ENCODE data around the gene ABHD4.
"Not testable (repeated sequence)": the region's sequence is repeated elsewhere in the genome, so short reads cannot be mapped to it uniquely, and the experiment has no call there.

ABHD4 gene

DNA sequence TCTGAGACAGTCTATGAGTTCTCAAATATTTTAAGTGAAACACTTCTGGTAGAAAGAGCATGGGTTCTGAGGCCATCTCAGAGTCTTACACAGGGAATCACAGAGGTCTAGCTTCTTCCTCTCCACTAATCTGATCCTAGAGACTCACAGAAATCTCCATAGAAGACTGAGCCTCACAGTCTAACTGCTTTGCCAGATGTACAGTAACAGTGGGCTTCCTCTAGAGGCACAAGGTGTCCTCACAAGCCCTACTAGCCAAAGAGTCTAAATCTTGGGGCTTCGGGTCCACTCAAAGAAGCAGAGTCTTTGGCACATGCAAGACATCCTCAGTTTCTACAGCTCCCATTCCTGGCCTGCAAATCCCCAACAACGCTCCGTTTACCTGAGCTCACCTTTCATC lies 32.0 kb downstream of the ABHD4 start:
- no peak for DNase-seq

DNA sequence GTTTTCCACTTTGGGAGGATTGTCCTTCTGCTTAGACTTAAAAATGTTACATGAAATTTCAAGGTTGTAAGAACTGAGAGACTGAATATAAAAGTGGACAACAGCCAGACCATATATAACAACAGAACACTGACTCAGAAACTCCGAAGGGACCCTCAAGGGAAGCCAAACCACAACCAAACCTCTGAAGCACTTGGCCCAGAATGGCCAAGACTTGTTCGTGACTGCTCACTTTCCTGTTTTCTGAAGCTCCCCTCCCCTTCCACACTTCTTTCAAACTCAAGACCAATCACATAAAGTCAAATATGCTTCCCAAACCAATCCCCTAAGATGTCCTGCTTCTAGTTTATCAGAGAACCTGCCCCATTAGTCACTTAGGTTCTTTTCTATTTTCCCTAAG lies 32.4 kb downstream of the ABHD4 start:
- DNase-seq, result no peak

DNA sequence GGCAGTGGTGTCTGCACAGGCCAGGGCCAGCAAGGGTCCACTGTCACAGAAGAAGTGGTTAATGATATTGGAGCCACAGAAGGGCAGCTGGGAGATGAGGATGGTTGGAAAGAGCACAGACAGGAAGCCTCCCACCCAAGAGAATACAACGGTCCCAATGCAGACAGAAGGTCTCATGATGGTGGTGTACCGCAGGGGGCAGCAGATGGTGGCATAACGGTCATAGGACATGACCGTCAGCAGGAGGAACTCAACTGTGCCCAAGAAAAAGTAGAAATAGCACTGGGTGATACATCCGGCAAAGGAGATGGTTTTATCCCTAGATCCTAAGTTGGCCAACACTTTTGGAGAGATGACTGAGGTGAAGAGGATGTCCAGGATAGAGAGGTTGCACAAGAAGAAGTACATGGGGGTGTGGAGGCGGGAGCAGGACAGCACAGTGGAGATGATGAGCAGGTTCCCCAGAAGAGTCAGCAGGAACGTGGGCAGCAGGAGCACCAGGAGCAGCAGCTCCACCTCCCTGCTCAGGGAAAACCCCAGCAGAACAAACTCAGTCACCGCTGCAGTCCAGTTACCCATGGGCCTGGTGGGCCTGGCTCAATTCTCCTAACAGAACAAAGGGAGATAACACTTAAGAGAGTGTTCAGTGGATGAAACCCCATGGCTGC lies 36.3 kb downstream of the ABHD4 start:
- DNase-seq, result no peak

DNA sequence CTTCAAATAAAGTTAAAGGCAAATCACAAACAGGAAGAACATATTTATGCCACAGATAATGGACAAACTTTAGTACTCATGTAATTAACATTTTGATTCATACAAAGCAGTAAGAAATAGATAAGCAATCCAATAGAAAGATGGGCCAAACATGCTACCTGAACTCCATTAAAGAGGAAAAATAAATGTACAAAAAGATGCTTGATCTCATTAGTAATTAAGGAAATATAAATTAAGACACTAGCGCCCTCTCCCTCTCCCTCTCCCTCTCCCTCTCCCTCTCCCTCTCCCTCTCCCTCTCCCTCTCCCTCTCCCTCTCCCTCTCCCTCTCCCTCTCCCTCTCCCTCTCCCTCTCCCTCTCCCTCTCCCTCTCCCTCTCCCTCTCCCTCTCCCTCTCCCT lies 37.9 kb downstream of the ABHD4 start:
- not testable (repeated sequence) for DNase-seq

DNA sequence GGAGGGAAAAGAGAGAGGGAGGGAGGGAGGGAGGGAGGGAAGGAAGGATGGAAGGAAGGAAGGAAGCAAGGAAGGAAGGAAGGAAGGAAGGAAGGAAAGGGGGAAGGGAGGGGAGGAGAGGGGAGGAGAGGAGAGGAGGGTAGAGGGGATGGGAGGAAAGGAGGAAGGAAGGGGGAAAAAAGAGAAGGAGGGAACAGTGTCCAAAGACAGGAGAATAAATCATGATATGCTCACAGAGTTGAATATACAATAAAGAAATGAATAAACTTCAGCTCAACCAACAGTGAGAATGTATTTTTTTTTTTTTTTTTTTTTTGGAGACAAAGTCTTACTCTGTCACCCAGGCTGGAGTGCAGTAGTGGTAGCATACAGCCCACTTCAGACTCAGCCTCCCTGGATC lies 42.1 kb downstream of the ABHD4 start:
- no peak for DNase-seq

DNA sequence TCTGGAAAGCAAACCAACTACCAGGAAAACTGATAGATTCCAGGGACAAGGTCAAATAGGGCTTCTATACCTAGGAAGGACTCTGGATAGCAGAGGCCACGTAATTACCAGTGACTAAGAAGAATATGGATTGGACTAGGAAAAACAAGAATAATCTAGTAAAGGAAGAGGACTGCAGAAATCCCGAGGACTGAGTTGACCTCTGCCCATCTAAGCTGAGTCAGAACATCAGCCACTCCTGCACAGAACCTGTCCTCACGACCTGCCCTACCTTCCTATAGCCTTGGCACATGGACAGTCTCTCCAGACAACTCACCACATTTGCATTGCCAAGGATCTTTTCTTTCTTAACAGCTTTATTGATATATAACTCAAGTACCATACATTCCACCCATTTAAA lies 43.7 kb downstream of the ABHD4 start:
- DNase-seq, result no peak

DNA sequence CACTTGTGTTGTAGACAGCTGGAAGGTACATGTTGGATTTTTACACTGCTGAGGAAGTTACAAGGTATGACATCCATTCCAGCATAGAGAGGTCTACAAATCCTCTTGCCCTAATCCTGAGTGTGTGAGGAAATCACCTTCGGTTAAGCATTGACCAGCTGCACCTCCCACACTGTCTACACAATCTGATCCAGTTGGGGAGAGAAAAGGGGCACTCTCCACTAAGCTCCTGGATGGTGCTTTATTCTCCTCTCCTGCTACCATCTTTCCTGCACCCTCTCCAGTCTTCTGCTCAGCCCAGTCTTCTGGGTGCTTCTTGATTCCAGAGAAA lies 46.2 kb downstream of the ABHD4 start, which contains the start of gene OR6J1:
Gene OR6J1, minus strand, starts transcription at position 48 of the 331 bp plus-strand sequence. CDS start 9,541 bp downstream, outside the sequence.
- DNase-seq, result no peak

DNA sequence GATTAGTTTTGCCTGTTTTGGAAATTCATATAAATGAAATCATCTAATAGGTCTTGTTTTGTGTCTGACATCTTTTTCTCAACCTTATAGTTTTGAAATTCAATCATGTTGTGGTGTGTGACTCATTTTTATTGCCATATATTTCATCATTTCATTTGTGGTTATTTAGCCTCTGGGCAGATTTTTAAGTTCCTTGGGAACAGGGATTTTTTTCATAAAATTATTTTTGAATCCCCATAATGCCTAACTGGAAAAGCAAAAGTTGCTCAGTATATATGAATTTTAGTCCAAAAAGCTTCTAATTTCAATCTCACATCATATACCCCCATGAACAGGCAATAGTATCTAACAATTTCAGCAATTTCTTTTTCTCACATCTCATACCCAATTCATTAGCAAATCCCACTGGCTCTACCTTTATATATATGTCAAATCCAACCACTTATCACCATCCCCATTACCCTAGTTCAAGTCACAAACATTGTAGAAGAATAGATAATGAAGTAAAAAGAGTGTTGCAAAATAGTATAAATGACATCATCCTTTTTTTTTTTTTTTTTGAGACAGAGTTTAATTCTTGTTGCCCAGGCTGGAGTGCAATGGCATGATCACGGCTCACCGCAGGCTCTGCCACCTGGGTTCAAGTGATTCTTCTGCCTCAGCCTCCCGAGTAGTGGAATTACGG lies 48.6 kb downstream of the ABHD4 start:
- DNase-seq, result no peak

DNA sequence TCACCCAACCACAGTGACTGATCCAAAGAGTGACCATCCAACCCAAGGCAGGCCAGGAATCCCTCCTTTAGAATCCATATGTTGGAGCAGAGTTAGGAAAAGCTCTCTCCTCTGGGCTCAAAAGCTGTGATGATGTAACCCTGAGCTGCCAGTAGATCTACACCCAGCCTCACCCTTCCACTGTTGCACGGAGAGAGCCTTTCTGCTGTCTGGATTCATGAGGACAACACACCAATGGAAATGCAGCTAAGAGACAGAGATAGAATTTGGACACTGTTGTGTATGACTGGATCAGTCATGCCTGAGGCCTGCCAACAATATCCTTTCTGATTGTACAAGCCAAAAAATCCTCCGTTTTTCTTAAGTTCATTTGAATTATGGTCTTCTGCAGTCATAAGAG lies 50.4 kb downstream of the ABHD4 start:
- DNase-seq, result no peak

DNA sequence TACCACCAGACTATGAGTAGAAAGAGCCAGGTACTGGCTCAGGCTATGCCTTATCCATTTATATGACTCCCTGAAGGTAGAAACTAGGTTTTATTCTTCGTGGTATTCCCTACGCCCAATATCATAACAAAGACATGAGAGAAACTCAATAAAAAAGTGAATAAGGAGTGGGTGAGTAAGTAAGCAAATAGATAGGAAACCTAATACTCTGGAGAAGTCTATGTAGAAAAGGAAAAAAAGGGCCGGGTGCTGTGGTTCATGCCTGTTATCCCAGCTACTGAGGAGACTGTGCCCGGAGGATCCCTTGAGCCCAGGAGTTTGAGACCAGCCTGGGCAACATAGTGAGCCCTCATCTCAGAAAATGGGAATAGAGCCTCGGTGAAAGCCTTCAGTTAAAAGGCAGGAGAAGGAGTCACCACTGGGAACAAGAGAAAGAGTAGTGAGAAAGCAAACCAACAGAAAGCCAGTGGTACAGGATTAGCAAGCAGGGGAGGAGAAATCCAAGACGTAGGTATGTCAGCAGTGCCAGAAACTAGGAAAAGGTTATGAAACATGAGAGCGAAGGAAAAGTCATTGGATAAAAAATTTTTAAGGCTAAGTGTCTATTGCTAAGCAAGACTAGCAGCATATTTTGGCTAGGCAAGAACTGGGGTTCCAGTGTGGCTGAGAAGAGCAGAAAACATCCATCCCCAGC lies 52.1 kb downstream of the ABHD4 start:
- DNase-seq, result no peak

DNA sequence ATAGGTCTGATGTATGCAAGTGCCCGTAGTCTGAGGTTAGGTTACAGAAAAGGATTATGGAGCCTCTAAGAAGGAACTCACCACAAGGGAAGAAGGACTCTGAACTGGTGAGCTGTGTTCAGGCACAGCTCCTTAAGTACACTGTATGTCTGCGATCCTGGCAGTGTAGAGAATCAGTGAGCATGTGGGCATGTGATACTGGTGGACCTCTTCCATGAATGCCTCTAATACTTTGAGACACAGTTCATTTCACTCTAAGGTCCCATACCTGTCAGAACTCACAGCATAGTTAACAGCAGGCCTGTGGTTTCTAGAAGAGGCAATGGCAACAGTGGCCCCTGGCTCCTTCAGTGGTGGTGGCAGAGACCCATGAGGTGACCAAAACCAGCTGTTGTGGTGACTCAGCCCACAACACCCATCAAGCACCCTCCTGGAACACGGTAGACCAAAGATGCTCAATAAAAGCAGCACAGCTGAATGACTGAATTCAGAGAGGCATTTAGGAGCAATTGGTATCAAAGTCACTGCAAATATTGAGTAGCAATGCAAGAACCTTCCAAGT lies 52.9 kb downstream of the ABHD4 start:
- DNase-seq, result peak; percentile 18

DNA sequence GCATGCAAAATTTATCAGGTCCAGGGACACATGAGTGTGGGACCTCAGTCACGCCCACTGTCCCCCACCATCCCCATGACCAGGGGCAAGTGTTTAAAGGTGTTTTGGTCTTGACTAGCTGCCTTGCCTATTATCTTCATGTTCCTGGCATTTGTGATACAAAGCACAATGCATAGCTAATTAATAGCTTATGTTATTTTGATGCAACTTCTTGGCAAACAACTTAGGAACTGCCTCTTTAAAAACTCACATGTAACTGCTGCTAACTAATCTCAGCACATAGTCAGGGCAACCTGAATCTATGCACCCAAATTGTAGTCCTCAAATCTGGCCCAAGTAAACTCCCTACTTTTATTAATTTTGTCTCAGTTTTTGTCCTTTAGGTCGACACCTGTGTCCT lies 53.5 kb downstream of the ABHD4 start:
- no peak for DNase-seq

DNA sequence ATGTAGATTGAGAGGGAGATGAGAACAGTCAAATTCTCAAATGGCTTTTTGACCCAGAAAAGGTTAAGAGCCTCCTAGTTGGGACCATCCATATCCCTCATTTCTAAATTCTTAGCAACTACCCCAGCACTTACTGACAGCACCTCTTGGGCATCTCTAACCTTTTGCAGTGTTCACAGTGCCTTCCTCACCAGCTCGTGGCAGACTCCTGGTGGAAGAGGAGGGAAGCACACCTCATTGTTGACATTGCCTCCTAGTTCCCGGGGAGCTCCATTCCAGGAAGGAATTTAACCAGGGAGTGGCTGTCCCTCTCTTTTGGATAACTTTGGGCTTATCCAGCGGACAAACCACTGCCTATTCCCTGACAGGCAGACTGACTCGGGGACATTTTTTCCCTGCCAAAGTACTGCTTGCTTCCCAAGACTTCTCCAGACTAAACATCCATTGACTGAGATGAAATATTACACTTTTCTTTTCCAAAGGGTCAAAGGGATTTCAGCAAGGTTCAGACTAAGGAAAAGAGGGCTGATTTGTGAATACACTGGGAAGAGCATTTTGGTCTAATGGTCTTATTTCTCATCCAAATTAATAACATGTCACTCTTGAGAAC lies 55.0 kb downstream of the ABHD4 start:
- peak; percentile 46 for DNase-seq

DNA sequence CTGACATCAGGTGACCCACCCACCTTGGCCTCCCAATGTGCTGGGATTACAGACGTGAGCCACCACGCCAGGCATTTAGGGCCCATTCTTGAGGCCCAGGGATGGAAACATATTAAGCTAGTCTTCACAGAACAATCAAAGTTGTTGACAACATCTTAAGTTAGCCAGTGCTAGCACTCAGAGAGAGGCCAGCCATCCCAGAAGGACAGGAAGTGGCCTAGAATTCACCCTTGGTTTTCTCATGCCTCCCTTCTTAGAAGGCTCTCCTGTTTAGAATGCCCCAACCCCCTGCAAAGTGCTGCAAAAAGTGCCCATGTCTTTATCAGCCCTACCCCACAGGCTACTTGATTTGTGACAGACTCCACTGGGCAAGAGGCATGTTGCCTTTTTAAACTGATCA lies 58.1 kb downstream of the ABHD4 start:
- DNase-seq, result no peak

DNA sequence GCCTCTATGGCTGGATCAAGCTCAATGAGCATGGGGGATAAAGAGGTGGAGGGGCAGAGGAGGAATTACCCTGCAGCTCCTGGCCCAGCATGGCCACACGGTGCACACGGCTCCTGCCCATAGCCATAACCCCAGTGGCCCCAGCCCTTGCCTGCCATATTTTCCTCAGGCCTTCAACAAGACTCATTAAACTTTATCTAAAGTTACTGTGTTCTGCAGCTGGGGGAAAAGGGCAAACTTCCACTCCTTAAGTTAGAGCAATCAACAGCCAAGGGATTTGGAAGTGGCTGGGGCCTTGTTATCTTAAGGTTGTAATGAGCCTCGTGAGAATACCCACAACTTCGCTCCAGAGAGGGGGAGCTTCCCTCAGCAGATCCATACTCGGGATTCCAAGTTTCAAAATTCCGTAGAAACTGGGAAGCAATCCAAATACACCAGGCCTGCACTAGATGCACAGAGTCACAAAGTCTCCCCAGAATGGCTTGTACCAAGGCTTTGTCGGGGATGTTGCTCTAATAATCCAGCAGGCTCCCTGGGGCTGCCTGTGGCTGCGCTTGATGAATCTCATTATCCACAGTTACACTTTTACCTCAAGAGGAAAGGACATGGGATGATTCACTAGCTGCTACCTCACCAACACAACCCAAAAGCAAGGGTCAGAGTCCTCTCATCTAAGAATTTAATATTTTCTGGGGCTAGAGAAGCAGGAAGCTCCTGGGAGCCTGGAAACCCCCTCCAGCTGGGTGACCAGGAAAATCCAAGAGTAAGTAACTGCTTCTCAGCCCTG lies 59.0 kb downstream of the ABHD4 start:
- no peak for DNase-seq

DNA sequence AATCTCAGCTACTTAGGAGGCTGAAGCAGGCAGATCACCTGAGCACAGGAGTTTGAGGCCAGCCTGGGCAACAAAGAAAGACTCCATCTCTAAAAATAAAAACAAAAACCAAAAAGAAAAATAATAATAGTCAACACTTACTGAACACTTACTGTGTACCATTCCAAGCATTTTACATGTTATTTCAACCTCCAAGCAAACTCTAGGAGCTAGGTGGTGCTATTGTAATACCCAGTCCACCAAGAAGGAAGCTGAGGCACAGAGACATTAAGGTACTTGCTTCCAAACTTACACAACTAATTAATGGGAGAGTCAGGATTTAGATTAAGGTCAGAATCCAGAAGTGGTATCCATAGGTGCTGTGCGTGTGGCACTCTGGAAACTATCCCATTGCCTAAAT lies 59.8 kb downstream of the ABHD4 start:
- DNase-seq, result no peak

DNA sequence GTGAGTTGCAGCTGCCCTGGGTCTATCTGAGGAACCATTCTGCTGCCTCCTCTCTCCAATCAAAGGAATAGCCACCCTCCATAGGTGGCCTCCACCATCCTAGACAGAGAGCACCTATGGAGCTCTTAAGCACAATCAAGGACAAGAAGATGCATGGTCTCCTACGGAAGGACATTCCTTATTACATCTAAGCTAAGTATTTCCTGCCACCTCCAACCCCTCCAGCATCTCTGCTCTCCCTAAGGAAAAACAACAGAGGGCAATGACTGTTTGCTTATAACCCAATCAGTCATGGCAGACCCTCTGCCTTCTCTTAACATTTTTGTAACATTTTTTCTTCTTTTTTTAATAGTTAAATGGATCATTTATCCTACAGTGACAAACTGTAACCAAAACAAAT lies 60.8 kb downstream of the ABHD4 start:
- DNase-seq, result no peak

DNA sequence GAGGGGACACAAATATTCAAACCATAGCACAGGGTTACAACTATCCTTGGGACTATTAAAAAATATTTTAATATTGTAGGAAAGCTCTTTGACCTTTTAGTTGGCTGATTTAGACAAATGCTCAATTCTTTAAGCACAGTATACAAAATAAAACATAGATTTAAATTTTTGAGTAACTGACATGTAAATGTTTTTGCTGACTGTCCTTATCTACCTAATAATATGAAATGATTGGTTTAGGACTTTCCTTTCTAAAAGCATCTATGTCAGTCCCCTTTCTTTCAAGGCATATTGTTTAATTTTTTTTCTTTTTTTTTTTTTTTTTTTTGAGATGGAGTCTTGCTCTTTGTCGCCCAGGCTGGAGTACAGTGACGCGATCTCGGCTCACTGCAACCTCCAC lies 62.6 kb downstream of the ABHD4 start:
- DNase-seq, result no peak

All from activated CD4-positive, alpha-beta T cell treated with anti-CD3 and anti-CD28 coated beads, Interleukin-2, amount 50 U/mL, for 16 hours (primary cell).